GM15510 (cell line): ENCODE results near the gene KDM7A.

Experiments used
- POLR2A ChIP-seq: IDR thresholded peaks from 3 replicates; pipeline ENCODE4 v1.6.1; 2011; ENCODE audit warnings: borderline replicate concordance; ENCODE audit not compliant: insufficient read length; ENCODE audit errors: extremely low read depth

Gene KDM7A

GRCh38 chr7:140144821-140145220 is 32.0 kb downstream of the KDM7A start:
- no peak for TF ChIP-seq POLR2A

- TF ChIP-seq POLR2A = no peak
These were observed 32.8 kb downstream of the KDM7A start for GRCh38 chr7:140143997-140144396.

- no peak for TF ChIP-seq POLR2A
These were observed 34.8 kb downstream of the KDM7A start for GRCh38 chr7:140142031-140142430.

GRCh38 chr7:140141256-140141655 is 35.5 kb downstream of the KDM7A start:
- TF ChIP-seq POLR2A = no peak

GRCh38 chr7:140137078-140137477 is 39.7 kb downstream of the KDM7A start:
- TF ChIP-seq POLR2A = no peak

- no peak for TF ChIP-seq POLR2A
These were observed 40.7 kb downstream of the KDM7A start for GRCh38 chr7:140136073-140136472.

- TF ChIP-seq POLR2A = no peak
These were observed 42.7 kb downstream of the KDM7A start for GRCh38 chr7:140134039-140134438.

- no peak for TF ChIP-seq POLR2A
These were observed 49.2 kb downstream of the KDM7A start for GRCh38 chr7:140127360-140128127.

GRCh38 chr7:140126435-140127034 is 50.2 kb downstream of the KDM7A start:
- TF ChIP-seq POLR2A = no peak

- TF ChIP-seq POLR2A = no peak
These were observed 53.8 kb downstream of the KDM7A start for GRCh38 chr7:140122965-140123364.

GRCh38 chr7:140121326-140121725 is 55.5 kb downstream of the KDM7A start:
- no peak for TF ChIP-seq POLR2A

- TF ChIP-seq POLR2A = no peak
These were observed 80.3 kb downstream of the KDM7A start for GRCh38 chr7:140096459-140096858.

GRCh38 chr7:140093375-140093774 is 83.4 kb downstream of the KDM7A start:
- TF ChIP-seq POLR2A = no peak

GRCh38 chr7:140085447-140085846 is 91.3 kb downstream of the KDM7A start:
- TF ChIP-seq POLR2A = no peak

GRCh38 chr7:140084972-140085371 is 91.8 kb downstream of the KDM7A start:
- no peak for TF ChIP-seq POLR2A

GRCh38 chr7:140084142-140084655 is 92.6 kb downstream of the KDM7A start:
- no peak for TF ChIP-seq POLR2A
